Body of pancreas (tissue), 4 donors: Measurements from ENCODE around the gene GMPPA. TPM values are rescaled to one million over a fixed set of nuclear protein-coding genes. Genes with fewer than 3 reads are reported as not detected.

Experiments
- ATAC-seq: fragments of 150-250 bp; one replicate; pipeline ENCODE4 v1.9.1; 2016
- DNase-seq, 4 donors: peaks; one replicate each; pipeline ENCODE4 v3.0.0-alpha.2; 2019
- H3K27ac ChIP-seq, 4 donors: fragments of 200-600 bp; sonication (generic); 1 replicate in 3 of 4; 2 replicates in 1 of 4; pipeline versions ENCODE4 v1.5.1 to v1.6.1; 2016 to 2019; ENCODE audit warnings: mild to moderate bottlenecking in 1 of 4, mixed read lengths in 1 of 4, moderate library complexity in 1 of 4
- H3K27me3 ChIP-seq, 2 donors: fragments of 200-600 bp; sonication (generic); one replicate each; pipeline ENCODE4 v1.6.0; 2016; ENCODE audit warnings: mild to moderate bottlenecking in 1 of 2
- H3K36me3 ChIP-seq, 2 donors: fragments of 200-600 bp; sonication (generic); replicated peaks in 1 of 2; 2 replicates each; pipeline ENCODE4 v1.5.1; 2016; ENCODE audit warnings: low read depth in 2 of 2; ENCODE audit not compliant: insufficient read depth in 1 of 2
- H3K4me1 ChIP-seq: fragments of 200-600 bp; sonication (generic); one replicate; pipeline ENCODE4 v1.6.0; 2016
- H3K4me3 ChIP-seq, 2 donors: fragments of 200-600 bp; sonication (generic); 1 replicate in 1 of 2; 2 replicates in 1 of 2; pipeline ENCODE4 v1.5.1; 2016 to 2019
- H3K9me3 ChIP-seq, 3 donors: fragments of 200-600 bp; sonication (generic); 1 replicate in 2 of 3; 2 replicates in 1 of 3; pipeline ENCODE4 v1.5.1; 2016
- POLR2A ChIP-seq, 3 donors: fragments of 450-650 bp; IDR thresholded peaks; one replicate each; pipeline ENCODE4 v1.6.1; 2016; ENCODE audit warnings: antibody characterized with exemption in 3 of 3, mild to moderate bottlenecking in 2 of 3
- WGBS, 2 donors: methylation state at CpG; one replicate each; pipeline ENCODE4 v1.1.5; 2017; 5-methylcytosine and 5-hydroxymethylcytosine counted together
- intact Hi-C: fragments of 100-400 bp; cut with DNase I; formaldehyde crosslinking; loops from one replicate; pipeline ENCODE4 v1.15.1; 2023
- total RNA-seq, 2 donors: library from RNA; depleted of rRNA; stranded (reverse); fragments of >200 nt; gene quantifications; one replicate each; pipeline ENCODE4 v1.1.0, GENCODE V29; 2016
- TF ChIP-seq, protein P1 (sequence below), 7 experiments: fragments of 450-650 bp in 4 of 7; fragments of 200-600 bp in 3 of 7; sonication (generic) in 3 of 7; IDR thresholded peaks; one replicate each; pipeline ENCODE4 v1.5.1; 2016 to 2019; ENCODE audit warnings: antibody characterized with exemption in 7 of 7

The GMPPA gene
- total RNA-seq, 2 donors from 2014 or later, result 40.5 to 57.4 TPM

- TF ChIP-seq, protein P1, sequence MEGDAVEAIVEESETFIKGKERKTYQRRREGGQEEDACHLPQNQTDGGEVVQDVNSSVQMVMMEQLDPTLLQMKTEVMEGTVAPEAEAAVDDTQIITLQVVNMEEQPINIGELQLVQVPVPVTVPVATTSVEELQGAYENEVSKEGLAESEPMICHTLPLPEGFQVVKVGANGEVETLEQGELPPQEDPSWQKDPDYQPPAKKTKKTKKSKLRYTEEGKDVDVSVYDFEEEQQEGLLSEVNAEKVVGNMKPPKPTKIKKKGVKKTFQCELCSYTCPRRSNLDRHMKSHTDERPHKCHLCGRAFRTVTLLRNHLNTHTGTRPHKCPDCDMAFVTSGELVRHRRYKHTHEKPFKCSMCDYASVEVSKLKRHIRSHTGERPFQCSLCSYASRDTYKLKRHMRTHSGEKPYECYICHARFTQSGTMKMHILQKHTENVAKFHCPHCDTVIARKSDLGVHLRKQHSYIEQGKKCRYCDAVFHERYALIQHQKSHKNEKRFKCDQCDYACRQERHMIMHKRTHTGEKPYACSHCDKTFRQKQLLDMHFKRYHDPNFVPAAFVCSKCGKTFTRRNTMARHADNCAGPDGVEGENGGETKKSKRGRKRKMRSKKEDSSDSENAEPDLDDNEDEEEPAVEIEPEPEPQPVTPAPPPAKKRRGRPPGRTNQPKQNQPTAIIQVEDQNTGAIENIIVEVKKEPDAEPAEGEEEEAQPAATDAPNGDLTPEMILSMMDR (IDR thresholded peaks at IDR 0.05), result no peak
- no peak for TF ChIP-seq POLR2A (IDR thresholded peaks at IDR 0.05)
- WGBS, 2 donors, result 84 to 87% methylated on average over 9 to 14 of the region's 14 CpGs
- Histone ChIP-seq H3K9me3 (no peaks in the 10 kb centered on the region), H3K27ac (no peak overlapping the region), H3K4me3 (no peak overlapping the region), H3K36me3 (no peaks in the 10 kb centered on the region), H3K27me3 (peaks cover 9 to 18% of the 10 kb centered on the region in 2 donors), H3K4me1 (peaks cover 12% of the 10 kb centered on the region)
- DNase-seq (no peak), ATAC-seq (no peak)
- intact Hi-C loops, result no loop called here
Observed at GRCh38 chr2:219488844-219489194, 9.9 kb upstream of the GMPPA start.

- H3K27me3 ChIP-seq, result peaks cover 5 to 14% of the 10 kb centered on the region in 2 donors
- TF ChIP-seq, protein P1 (IDR thresholded peaks at IDR 0.05), result no peak
- TF ChIP-seq POLR2A (IDR thresholded peaks at IDR 0.05), result no peak
- no peak for DNase-seq
- no peak overlapping the region for H3K27ac ChIP-seq
- 78 to 82% methylated on average over 9 of the region's 9 CpGs for WGBS, 2 donors
- no peaks in the 10 kb centered on the region for H3K36me3 ChIP-seq
- H3K4me1 ChIP-seq, result peaks cover 7% of the 10 kb centered on the region
- no peak for ATAC-seq
- H3K4me3 ChIP-seq, result no peak overlapping the region
- intact Hi-C loops, result no loop called here
- H3K9me3 ChIP-seq, result no peaks in the 10 kb centered on the region
Observed at GRCh38 chr2:219489315-219489714, 9.4 kb upstream of the GMPPA start.

GRCh38 chr2:219490186-219490585, 8.5 kb upstream of the GMPPA start:
- Histone ChIP-seq H3K36me3 (no peaks in the 10 kb centered on the region), H3K4me1 (no peaks in the 10 kb centered on the region), H3K4me3 (no peak overlapping the region), H3K9me3 (no peaks in the 10 kb centered on the region), H3K27me3 (peaks cover 0 to 5% of the 10 kb centered on the region in 2 donors), H3K27ac (no peak overlapping the region)
- TF ChIP-seq POLR2A (IDR thresholded peaks at IDR 0.05), result no peak
- TF ChIP-seq, protein P1 (IDR thresholded peaks at IDR 0.05), result no peak
- WGBS, 2 donors, result 83 to 89% methylated on average over 13 to 21 of the region's 23 CpGs
- ATAC-seq (no peak), DNase-seq (no peak)
- intact Hi-C loops, result no loop called here

GRCh38 chr2:219490600-219491130, 8.0 kb upstream of the GMPPA start:
- TF ChIP-seq, protein P1 (IDR thresholded peaks at IDR 0.05), result no peak
- TF ChIP-seq POLR2A (IDR thresholded peaks at IDR 0.05), result no peak
- DNase-seq (no peak), ATAC-seq (no peak)
- 60 to 77% methylated on average over 3 to 9 of the region's 10 CpGs for whole genome bisulfite sequencing, 2 donors
- H3K27me3 ChIP-seq, result peaks cover 0 to 4% of the 10 kb centered on the region in 2 donors
- intact Hi-C loops, result no loop called here
- H3K36me3 ChIP-seq, result no peaks in the 10 kb centered on the region
- no peaks in the 10 kb centered on the region for H3K9me3 ChIP-seq
- no peak overlapping the region for H3K27ac ChIP-seq
- H3K4me1 ChIP-seq, result no peaks in the 10 kb centered on the region
- H3K4me3 ChIP-seq, result no peak overlapping the region

GRCh38 chr2:219491278-219491963, 7.3 kb upstream of the GMPPA start:
- H3K27me3 ChIP-seq, result peaks cover 0 to 4% of the 10 kb centered on the region in 2 donors
- no peak overlapping the region for H3K4me3 ChIP-seq
- ATAC-seq, result no peak
- H3K4me1 ChIP-seq, result no peaks in the 10 kb centered on the region
- intact Hi-C loops, result no loop called here
- H3K36me3 ChIP-seq, result no peaks in the 10 kb centered on the region
- H3K27ac ChIP-seq, result no peak overlapping the region
- H3K9me3 ChIP-seq, result no peaks in the 10 kb centered on the region
- DNase-seq, result no peak
- 72 to 79% methylated on average over 11 to 12 of the region's 14 CpGs for WGBS, 2 donors
- TF ChIP-seq, protein P1 (IDR thresholded peaks at IDR 0.05), result no peak
- no peak for TF ChIP-seq POLR2A (IDR thresholded peaks at IDR 0.05)
